Measurements from ENCODE around the gene SP140.
"Not testable (repeated sequence)": the region's sequence is repeated elsewhere in the genome, so short reads cannot be mapped to it uniquely, and the experiment has no call there.

The SP140 gene

DNA sequence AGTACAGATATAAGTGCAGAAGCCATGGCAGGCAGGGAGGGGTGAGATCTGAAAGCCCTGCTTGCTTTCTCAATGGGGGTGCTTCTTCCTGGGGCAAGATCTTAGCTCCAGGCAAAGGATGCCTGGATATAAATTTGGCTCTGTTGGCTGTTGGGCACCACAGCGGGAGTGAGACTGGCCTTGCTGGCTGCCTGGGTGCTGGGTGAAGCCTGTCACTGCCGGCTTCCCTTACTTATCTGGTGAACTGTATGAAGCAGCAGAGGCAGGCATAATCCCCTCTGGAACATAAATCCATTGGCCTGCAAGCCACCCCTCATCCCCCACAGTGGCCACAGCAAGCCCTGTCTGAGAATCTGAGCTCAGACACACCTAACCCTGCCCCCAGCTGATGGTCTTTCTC, 74.1 kb downstream of the SP140 start:
- DNase-seq: no peak

DNA sequence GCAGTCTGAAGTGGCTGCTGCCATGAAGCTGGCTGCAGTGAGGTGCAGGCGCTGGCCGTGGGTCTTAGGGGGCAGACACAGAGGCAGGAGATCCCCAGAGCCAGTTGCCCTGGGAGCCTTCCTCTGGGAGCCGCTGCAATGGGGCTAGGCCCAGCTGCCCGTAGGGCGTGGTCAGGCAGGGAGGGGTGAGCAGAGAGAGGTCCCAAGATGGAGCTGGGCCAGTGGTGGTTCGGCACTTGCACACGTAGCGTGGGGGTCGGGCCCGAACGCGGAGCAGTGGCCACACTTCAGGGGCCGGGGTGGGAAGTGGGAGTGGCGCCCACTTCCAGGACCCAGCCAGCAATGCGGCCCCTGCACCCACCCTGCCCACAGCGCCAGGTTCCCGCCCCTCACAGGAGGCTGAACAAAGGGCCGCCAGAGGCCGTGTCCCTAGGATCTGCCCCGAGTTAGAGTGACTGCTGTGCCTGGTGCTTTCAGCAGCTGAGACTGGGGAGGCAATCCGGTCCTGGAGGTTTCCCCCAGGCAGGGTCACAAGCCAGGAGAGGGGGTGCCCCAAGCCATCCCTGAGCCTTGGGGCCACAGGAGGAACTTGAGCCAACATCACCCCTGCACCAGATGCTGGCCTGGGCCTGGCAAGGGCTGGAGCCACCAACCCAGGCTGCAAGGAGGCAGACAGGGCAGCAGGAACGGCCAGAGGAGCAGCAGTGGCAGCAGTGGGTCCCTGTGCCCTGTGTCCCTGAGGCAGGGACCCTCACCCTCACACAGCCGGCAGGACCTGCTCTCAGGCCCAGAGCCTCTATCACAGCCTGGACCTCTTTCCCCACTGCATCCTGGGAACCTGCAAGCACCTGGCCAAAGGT, 80.1 kb downstream of the SP140 start:
- DNase-seq: no peak

DNA sequence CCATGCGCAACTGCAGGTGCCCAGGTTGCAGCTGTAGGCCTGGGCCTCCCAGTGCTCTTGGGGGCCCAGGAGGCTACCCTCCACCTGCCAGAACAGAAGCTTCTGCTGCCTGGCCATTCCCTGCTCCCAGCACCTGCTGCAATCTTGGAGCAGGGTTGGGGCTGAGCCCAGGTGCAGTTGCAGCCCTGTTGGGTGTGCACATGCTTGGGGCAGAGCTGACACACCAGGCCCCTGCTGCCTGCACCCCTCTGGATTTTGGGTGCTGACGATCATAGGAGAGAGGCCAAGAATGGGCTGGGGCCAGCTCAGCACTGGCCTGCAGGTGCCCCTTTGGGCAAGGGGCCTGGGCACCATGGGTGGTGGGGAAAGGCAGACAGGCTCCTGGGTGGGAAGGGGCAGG, 80.9 kb downstream of the SP140 start:
- DNase-seq: no peak

GRCh38 chr2:230307485-230307884, 81.9 kb downstream of the SP140 start:
- DNase-seq: no peak

- DNase-seq: no peak
These were observed 83.0 kb downstream of the SP140 start for GRCh38 chr2:230308402-230309000.

GRCh38 chr2:230310792-230311191, 85.3 kb downstream of the SP140 start:
- not testable (repeated sequence) for DNase-seq

DNA sequence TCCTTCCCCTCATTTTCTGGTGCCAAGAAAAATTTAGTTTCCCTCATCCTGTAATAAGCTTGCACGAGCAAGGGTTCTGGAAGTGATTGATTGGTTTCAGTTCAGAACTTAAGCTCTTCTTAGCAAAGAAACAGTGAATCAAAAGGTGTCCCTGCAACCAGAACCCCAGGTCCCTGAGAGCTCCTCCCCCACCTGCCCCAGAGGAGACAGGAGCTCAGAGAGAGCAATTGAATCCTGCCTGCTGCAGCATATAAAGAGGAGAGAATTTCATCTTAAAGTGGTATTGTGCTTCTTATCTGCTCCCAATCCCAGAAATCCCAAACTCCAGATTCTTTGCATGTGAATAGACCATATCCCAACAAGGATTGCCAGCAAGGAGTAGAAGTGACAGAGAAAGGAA, 86.1 kb downstream of the SP140 start:
- DNase-seq: not testable (repeated sequence)

DNA sequence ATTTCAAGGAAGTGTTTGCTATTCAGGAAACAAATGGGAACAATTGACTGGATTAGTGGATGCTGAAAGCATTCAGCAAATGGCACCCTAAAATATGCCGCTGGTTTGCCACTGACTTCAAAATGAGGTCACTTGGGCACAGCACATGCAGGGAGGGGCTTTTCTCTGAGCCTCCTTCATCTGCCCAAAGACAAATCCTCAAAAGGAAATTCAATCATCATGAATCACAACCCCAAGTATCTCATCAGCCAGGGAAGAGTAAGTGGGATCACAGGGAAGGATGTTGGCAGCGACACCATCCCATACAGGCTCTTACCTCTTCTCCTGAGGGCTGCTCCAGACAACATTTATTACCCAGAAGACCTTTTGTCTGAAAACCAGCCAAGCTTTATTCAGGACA, 87.1 kb downstream of the SP140 start:
- no peak for DNase-seq

GRCh38 chr2:230317366-230317765, 91.8 kb downstream of the SP140 start:
- no peak for DNase-seq

- DNase-seq: no peak
These were observed 92.9 kb downstream of the SP140 start for GRCh38 chr2:230318190-230319121.

GRCh38 chr2:230319211-230319862, 93.8 kb downstream of the SP140 start:
- no peak for DNase-seq

- DNase-seq: no peak
These were observed 95.5 kb downstream of the SP140 start for GRCh38 chr2:230321031-230321430.

GRCh38 chr2:230322561-230323384, 97.2 kb downstream of the SP140 start:
- DNase-seq: no peak

DNA sequence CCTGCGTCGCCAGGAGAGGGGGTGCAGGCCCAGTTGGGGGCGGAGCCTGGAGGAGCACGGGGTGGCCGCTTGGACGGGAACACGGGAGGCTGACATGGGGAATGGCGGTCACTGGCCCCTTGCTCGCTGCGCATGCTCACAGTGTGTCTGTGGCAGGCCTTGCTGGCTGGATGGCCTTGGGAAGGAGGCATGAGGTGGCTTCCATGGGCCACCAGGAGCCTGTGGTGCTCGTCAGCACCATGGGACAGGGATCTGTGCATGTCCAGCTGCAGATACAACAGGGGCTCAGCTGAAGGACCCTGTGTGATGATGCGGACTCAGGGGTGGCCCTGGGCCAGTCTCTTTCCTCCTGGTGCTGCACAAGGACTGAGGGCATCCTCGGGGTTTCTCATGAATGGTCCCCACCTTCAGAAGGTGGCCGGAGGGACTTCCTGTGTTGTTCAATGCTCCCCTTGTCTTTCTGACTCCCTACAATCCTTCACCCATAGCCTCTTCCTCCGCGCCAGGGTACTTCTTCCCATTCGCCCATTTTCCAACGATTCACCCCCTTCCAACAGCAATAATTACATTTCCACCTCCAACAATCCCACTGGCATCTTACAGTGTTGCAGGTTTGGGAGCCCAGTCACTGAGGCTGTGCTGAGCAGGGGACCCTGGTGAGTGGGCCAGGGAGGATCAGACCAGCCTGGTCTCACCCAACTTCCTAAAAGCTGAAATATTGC, 98.0 kb downstream of the SP140 start:
- no peak for DNase-seq

DNA sequence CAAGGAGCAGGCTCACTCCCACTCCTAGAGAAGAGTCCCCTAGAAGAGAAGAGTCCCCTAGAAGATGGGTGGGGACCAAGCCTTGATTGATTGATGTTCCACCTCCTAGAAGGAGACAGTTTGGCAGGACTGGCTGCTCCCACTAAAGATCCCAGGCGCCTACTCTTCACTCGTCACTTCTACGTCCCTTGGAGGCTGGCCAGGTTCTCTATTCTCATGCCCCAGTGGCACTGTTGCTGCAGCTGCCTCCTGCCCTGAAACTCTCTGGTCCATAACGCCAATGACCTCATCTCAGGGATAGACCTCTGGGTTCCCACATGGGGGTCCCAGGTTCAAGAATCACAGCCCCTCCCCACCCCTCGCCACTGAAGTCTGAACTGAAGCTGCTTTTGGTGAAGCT, 99.0 kb downstream of the SP140 start:
- no peak for DNase-seq

GRCh38 chr2:230325316-230326243, 100.0 kb downstream of the SP140 start:
- no peak for DNase-seq

DNA sequence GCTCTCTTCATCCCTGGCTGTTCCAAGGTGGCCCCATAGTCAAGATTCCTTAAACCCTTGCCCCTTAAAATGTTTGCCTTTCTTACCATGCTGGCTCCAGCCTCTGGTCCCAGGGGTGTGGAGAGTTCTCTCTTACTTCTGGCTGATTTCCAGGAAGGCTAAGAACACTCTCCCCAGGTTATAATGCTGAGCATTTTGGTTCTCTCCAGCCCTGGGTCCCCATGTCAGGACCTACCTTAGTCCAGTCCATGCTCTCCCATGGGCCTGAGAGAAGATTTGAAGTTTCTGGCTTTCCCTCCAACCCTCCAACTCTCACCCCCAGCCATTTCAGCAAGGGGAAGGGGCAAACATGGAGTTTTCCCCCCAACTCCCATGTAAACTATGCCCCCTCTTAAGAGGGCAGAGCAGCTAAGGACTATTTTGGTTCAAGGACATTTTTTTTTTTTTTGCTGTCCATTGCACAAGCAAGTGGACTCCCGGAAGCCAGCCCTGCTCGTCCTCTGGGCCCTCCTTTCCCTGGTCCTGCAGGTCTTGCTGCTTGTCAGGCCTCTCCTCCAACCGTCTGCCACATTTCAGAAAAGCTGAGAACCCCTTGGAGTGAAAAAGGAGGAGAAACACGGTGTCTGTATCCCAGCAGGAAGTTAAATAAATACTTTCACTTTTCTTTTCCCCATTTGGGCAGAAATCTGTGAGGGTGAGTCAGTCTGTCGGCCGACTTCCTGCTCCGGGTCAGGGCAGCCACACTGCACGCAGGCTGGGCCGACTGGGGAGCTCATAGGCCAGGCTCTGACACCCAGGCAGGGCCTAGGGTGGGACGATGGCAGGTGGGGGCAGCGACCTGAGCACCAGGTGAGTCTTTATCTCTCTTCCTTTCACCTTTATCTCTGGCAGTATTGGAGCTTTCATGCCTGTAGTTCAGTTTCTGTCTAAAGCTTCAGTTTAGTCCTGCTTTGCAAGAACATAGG, 101.2 kb downstream of the SP140 start, which contains the start of gene SP140L:
Gene SP140L (plus strand): TSS at position 741 of the 965 bp plus-strand sequence. CDS start 77 bp downstream, at position 818.
- DNase-seq: no peak

GRCh38 chr2:230327418-230328154, 102.0 kb downstream of the SP140 start:
- no peak for DNase-seq
